HCT116 (cell line): ENCODE data around the gene RCSD1. TPM values are rescaled to one million over a fixed set of nuclear protein-coding genes. Genes with fewer than 3 reads are reported as not detected.

ENCODE experiments used
- ATAC-seq: fragments of 200-7000 bp; cut with Tn5 transposase; 2 replicates; pipeline ENCODE4 v1.9.1; 2020; ENCODE audit warnings: mild to moderate bottlenecking, moderate library complexity
- BruUV-seq: library from RNA; stranded (reverse); fragments of 400-500 nt; replicated peaks from 2 replicates; lab custom pipeline; 2021; lab: Mats Ljungman, UMichigan
- CTCF ChIA-PET: fragments of 300-600 bp; sonication (Branson Sonifier 250); formaldehyde crosslinking; loops from one replicate; lab custom pipeline; 2021; ENCODE audit warnings: antibody characterized with exemption; lab: Charles Lee
- POLR2A ChIA-PET: fragments of 300-600, 350-600 bp; sonication (Branson Sonifier 250); formaldehyde crosslinking; loops from one replicate; lab custom pipeline; 2021; ENCODE audit warnings: antibody characterized with exemption; lab: Charles Lee
- RAD21 ChIA-PET, 2 experiments: fragments of 300-600 bp; sonication (Branson Sonifier 250); formaldehyde crosslinking; loops; one replicate each; lab custom pipeline; 2023; ENCODE audit warnings: low total read pairs in 2 of 2; ENCODE audit not compliant: uncharacterized antibody in 2 of 2, unreplicated experiment in 2 of 2, low non-redundant PET in 1 of 2; lab: Charles Lee
- DNase-seq: peaks from one replicate; pipeline ENCODE4 v3.0.0-alpha.2; 2010; ENCODE audit warnings: low read depth, low spot score
- H2AFZ ChIP-seq: fragments of 200-600 bp; shearing (Covaris generic), sonication (generic); 2 replicates; pipeline ENCODE4 v1.6.1; 2017; ENCODE audit warnings: low read depth, mixed run types, mixed read lengths, antibody characterized with exemption, low read length; ENCODE audit not compliant: poor library complexity, severe bottlenecking
- H3K27ac ChIP-seq: 2 replicates; pipeline ENCODE4 v1.5.1; 2012; ENCODE audit warnings: low read depth, low read length
- H3K27me3 ChIP-seq: fragments of 200-600 bp; sonication (generic); 2 replicates; pipeline ENCODE4 v1.6.1; 2016; ENCODE audit warnings: mixed run types, low read length, mixed read lengths; ENCODE audit not compliant: insufficient read depth
- H3K36me3 ChIP-seq, 2 experiments: fragments of 200-500 bp in 1 of 2; fragments of 200-600 bp in 1 of 2; sonication (Bioruptor generic) in 1 of 2; sonication (generic) in 1 of 2; 2 replicates each; pipeline versions ENCODE4 v1.5.1 to v1.6.1; 2014 to 2016; ENCODE audit warnings: low read length in 2 of 2, inconsistent platforms in 1 of 2, mixed read lengths in 1 of 2, mixed run types in 1 of 2; ENCODE audit not compliant: insufficient read depth in 2 of 2, control insufficient read depth in 1 of 2
- H3K4me1 ChIP-seq, 2 experiments: fragments of 200-600 bp in 1 of 2; sonication (generic) in 1 of 2; 2 replicates each; pipeline versions ENCODE4 v1.5.1 to v1.6.1; 2012 to 2017; ENCODE audit warnings: low read length in 2 of 2, inconsistent platforms in 1 of 2, mild to moderate bottlenecking in 1 of 2, mixed read lengths in 1 of 2, mixed run types in 1 of 2, moderate library complexity in 1 of 2; ENCODE audit not compliant: insufficient read depth in 2 of 2, control insufficient read depth in 1 of 2
- H3K4me2 ChIP-seq: fragments of 200-600 bp; sonication (generic); 2 replicates; pipeline ENCODE4 v1.6.1; 2017; ENCODE audit warnings: mixed run types, low read length, mixed read lengths
- H3K4me3 ChIP-seq, 2 experiments: fragments of 200-600 bp in 1 of 2; sonication (generic) in 1 of 2; replicated peaks in 1 of 2; 2 replicates each; pipeline ENCODE4 v1.5.1; 2011 to 2016; ENCODE audit warnings: low read length in 2 of 2, control low read depth in 1 of 2, low read depth in 1 of 2, mild to moderate bottlenecking in 1 of 2, mixed read lengths in 1 of 2, mixed run types in 1 of 2
- H3K79me2 ChIP-seq: fragments of 200-600 bp; sonication (generic); 2 replicates; pipeline ENCODE4 v1.6.1; 2017; ENCODE audit warnings: mild to moderate bottlenecking, mixed run types, low read length, moderate library complexity, mixed read lengths; ENCODE audit not compliant: insufficient read depth
- H3K9ac ChIP-seq: fragments of 200-600 bp; sonication (generic); 2 replicates; pipeline ENCODE4 v1.6.1; 2016; ENCODE audit warnings: low read length, mixed read lengths
- H3K9me2 ChIP-seq: fragments of 200-600 bp; sonication (generic), shearing (Covaris generic); 2 replicates; pipeline ENCODE4 v1.6.1; 2017; ENCODE audit warnings: mixed run types, mild to moderate bottlenecking, moderate library complexity; ENCODE audit not compliant: insufficient read depth
- H3K9me3 ChIP-seq, 2 experiments: fragments of 200-500 bp in 1 of 2; fragments of 200-600 bp in 1 of 2; sonication (Bioruptor generic) in 1 of 2; sonication (generic) in 1 of 2; 2 replicates each; pipeline ENCODE4 v1.6.1; 2014 to 2017; ENCODE audit warnings: low read length in 2 of 2, mixed read lengths in 2 of 2, inconsistent platforms in 1 of 2, low read depth in 1 of 2, mild to moderate bottlenecking in 1 of 2, mixed run types in 1 of 2, moderate library complexity in 1 of 2; ENCODE audit not compliant: control insufficient read depth in 1 of 2, insufficient read depth in 1 of 2
- H4K20me1 ChIP-seq: fragments of 200-600 bp; sonication (generic), shearing (Covaris generic); 2 replicates; pipeline ENCODE4 v1.6.1; 2017; ENCODE audit warnings: mixed run types, mild to moderate bottlenecking, moderate library complexity; ENCODE audit not compliant: insufficient read depth
- CBX3 ChIP-seq: IDR thresholded peaks from 2 replicates; pipeline ENCODE4 v1.6.1; 2012; ENCODE audit warnings: low read depth
- EZH2phosphoT487 ChIP-seq: fragments of 200-600 bp; IDR thresholded peaks from 2 replicates; pipeline ENCODE4 v1.6.1; 2018; ENCODE audit warnings: antibody characterized with exemption, borderline replicate concordance
- MAX ChIP-seq: IDR thresholded peaks from 2 replicates; pipeline ENCODE4 v1.6.1; 2012
- POLR2AphosphoS5 ChIP-seq: IDR thresholded peaks from 2 replicates; pipeline ENCODE4 v1.6.1; 2011; ENCODE audit warnings: mild to moderate bottlenecking, low read depth, low read length, moderate library complexity
- REST ChIP-seq: IDR thresholded peaks from 2 replicates; pipeline ENCODE4 v1.6.1; 2012; ENCODE audit warnings: low read depth
- SIN3A ChIP-seq: IDR thresholded peaks from 2 replicates; pipeline ENCODE4 v1.6.1; 2012; ENCODE audit warnings: low read depth
- SP1 ChIP-seq: IDR thresholded peaks from 2 replicates; pipeline ENCODE4 v1.6.1; 2012; ENCODE audit warnings: low read depth
- SRF ChIP-seq: IDR thresholded peaks from 2 replicates; pipeline ENCODE4 v1.6.1; 2012; ENCODE audit warnings: low read depth
- ZBTB33 ChIP-seq: IDR thresholded peaks from 2 replicates; pipeline ENCODE4 v1.6.1; 2011; ENCODE audit warnings: mild to moderate bottlenecking, low read length, moderate library complexity; ENCODE audit not compliant: insufficient replicate concordance; ENCODE audit errors: extremely low read depth
- ZFX ChIP-seq: fragments of 450-650 bp; IDR thresholded peaks from 2 replicates; pipeline ENCODE4 v1.6.1; 2017
- ZNF274 ChIP-seq: fragments of 200-500 bp; sonication (Bioruptor generic); IDR thresholded peaks from 2 replicates; pipeline ENCODE4 v1.6.1; 2014; ENCODE audit warnings: mild to moderate bottlenecking, low read depth, low read length, inconsistent platforms
- intact Hi-C: fragments of 100-400 bp; cut with micrococcal nuclease; formaldehyde crosslinking; loops from 2 replicates; pipeline ENCODE4 v1.10.0; 2022
- total RNA-seq: library from RNA; stranded (reverse); gene quantifications from one replicate; pipeline ENCODE4 v1.2.1, GENCODE V29; 2021; ENCODE audit not compliant: unreplicated experiment

RCSD1 gene
- total RNA-seq, 1 experiment from 2014 or later: 0.15 TPM

GRCh38 chr1:167623951-167624350 is 6.1 kb upstream of the RCSD1 start:
- no peaks in the 10 kb centered on the region for H3K9me2 ChIP-seq
- no peaks in the 10 kb centered on the region for H4K20me1 ChIP-seq
- no peaks in the 10 kb centered on the region for H3K4me1 ChIP-seq
- DNase-seq: no peak
- no peak overlapping the region for H3K9ac ChIP-seq
- no peaks in the 10 kb centered on the region for H3K27me3 ChIP-seq
- no peaks in the 10 kb centered on the region for H3K36me3 ChIP-seq
- no peaks in the 10 kb centered on the region for H3K9me3 ChIP-seq
- POLR2A ChIA-PET: no interaction called here
- CTCF ChIA-PET: no interaction called here
- RAD21 ChIA-PET: no interaction called here
- no peak overlapping the region for H3K4me3 ChIP-seq
- ATAC-seq: no peak
- H3K4me2 ChIP-seq: no peak overlapping the region
- no peaks in the 10 kb centered on the region for H3K79me2 ChIP-seq
- TF ChIP-seq SP1 (no peak), ZNF274 (no peak), CBX3 (no peak), POLR2AphosphoS5 (no peak), SIN3A (no peak), SRF (no peak), ZBTB33 (no peak)
- H3K27ac ChIP-seq: no peak overlapping the region
- intact Hi-C loops: no loop called here
- BruUV-seq: no TSS peak
- H2AFZ ChIP-seq: no peak overlapping the region

GRCh38 chr1:167625040-167625823 is 4.8 kb upstream of the RCSD1 start:
- Histone ChIP-seq H3K9me2 (no peaks in the 10 kb centered on the region), H3K9ac (no peak overlapping the region), H3K79me2 (no peaks in the 10 kb centered on the region), H3K4me1 (no peaks in the 10 kb centered on the region), H4K20me1 (no peaks in the 10 kb centered on the region), H2AFZ (no peak overlapping the region), H3K9me3 (no peaks in the 10 kb centered on the region), H3K4me3 (no peak overlapping the region), H3K27me3 (no peaks in the 10 kb centered on the region), H3K4me2 (no peak overlapping the region), H3K27ac (no peak overlapping the region), H3K36me3 (no peaks in the 10 kb centered on the region)
- ChIA-PET POLR2A (no interaction called here), RAD21 (no interaction called here), CTCF (no interaction called here)
- no peak for DNase-seq
- no peak for ATAC-seq
- BruUV-seq: no TSS peak
- intact Hi-C loops: no loop called here
- TF ChIP-seq REST (no peak), SP1 (no peak), EZH2phosphoT487 (no peak), ZFX (no peak), MAX (no peak)
